NCI-H345 treated with DMSO at 0.1 percent for 48 hours (cell line): ENCODE measurements around the gene MAP3K6.
A peak's percentile ranks its signal among the peaks of the same experiment; 100 is the strongest.
"Not testable (repeated sequence)": the region's sequence is repeated elsewhere in the genome, so short reads cannot be mapped to it uniquely, and the experiment has no call there.

ENCODE experiments used
- DNase-seq: peaks from one replicate; lab custom pipeline; 2025; ENCODE audit not compliant: unreplicated experiment; lab: John Stamatoyannopoulos, UW

MAP3K6 gene, protein sequence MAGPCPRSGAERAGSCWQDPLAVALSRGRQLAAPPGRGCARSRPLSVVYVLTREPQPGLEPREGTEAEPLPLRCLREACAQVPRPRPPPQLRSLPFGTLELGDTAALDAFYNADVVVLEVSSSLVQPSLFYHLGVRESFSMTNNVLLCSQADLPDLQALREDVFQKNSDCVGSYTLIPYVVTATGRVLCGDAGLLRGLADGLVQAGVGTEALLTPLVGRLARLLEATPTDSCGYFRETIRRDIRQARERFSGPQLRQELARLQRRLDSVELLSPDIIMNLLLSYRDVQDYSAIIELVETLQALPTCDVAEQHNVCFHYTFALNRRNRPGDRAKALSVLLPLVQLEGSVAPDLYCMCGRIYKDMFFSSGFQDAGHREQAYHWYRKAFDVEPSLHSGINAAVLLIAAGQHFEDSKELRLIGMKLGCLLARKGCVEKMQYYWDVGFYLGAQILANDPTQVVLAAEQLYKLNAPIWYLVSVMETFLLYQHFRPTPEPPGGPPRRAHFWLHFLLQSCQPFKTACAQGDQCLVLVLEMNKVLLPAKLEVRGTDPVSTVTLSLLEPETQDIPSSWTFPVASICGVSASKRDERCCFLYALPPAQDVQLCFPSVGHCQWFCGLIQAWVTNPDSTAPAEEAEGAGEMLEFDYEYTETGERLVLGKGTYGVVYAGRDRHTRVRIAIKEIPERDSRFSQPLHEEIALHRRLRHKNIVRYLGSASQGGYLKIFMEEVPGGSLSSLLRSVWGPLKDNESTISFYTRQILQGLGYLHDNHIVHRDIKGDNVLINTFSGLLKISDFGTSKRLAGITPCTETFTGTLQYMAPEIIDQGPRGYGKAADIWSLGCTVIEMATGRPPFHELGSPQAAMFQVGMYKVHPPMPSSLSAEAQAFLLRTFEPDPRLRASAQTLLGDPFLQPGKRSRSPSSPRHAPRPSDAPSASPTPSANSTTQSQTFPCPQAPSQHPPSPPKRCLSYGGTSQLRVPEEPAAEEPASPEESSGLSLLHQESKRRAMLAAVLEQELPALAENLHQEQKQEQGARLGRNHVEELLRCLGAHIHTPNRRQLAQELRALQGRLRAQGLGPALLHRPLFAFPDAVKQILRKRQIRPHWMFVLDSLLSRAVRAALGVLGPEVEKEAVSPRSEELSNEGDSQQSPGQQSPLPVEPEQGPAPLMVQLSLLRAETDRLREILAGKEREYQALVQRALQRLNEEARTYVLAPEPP (N-terminal part only)

GRCh38 chr1:27366411-27367159, at the start of gene MAP3K6:
Gene MAP3K6 (minus strand): TSS chr1:27366961. CDS start chr1:27366597, 364 bp downstream.
- DNase-seq, result peak; percentile 62

GRCh38 chr1:27414091-27414490, 47.3 kb upstream of the MAP3K6 start:
- no peak for DNase-seq

GRCh38 chr1:27413004-27413403, 46.2 kb upstream of the MAP3K6 start:
- no peak for DNase-seq

GRCh38 chr1:27412502-27412901, 45.7 kb upstream of the MAP3K6 start:
- DNase-seq, result no peak

GRCh38 chr1:27410709-27411108, 43.9 kb upstream of the MAP3K6 start:
- DNase-seq, result no peak

DNA sequence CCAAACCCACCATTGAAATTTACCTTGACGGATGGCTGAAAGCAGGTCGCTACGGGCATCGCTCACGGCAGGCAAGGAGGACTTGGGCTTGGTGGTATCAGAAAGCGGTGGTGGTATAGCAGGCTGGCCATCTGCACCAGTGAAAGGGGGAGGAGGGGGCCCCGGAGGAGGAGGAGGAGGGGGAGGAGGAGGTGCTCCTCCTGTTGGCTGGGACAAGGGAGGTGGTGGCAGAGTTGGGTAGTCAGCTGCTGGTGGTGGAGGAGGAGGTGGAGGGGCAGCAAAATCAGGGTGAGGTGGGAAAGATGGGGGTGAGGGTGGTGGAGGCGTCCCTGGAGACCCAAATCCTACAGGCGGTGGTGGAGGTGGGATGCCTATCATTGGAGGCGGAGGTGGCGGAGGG, 42.9 kb upstream of the MAP3K6 start:
- no peak for DNase-seq

DNA sequence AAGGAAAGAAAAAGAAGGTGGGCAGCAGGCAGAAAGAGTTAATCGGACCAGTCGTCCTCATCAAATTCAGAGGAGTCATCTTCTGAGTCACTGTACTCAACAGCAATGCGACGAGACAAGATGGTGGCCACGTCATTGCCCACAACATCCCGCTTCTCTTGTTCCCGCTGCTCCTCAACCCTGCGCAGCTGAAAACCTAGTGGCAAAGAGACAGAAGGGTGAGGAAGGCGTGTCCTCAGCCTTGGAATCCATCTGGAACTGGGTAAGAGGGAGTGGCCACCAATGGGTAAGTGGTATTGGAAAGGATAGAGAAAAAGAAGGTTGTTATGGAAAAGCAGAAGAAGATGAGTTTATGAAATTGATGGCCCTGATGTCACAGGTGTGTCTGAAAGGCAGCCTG, 41.4 kb upstream of the MAP3K6 start:
- no peak for DNase-seq

GRCh38 chr1:27406791-27407190, 40.0 kb upstream of the MAP3K6 start:
- not testable (repeated sequence) for DNase-seq

DNA sequence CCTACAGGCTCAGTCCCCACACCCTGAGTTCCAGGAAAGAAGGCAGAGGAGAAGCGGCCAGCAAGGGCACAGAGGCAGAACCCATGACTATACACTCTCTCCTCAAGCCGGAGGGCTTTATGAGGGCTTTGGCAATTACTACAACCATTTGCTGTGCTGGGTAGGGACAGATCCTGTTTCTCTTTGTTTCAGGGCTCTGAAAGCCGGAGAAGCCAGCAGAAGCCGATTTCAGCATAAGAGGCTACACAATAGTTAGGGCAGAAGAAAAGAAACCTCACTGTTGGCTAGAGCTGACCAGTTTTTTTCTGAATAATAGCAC, 39.6 kb upstream of the MAP3K6 start:
- DNase-seq, result no peak

GRCh38 chr1:27405598-27406361, 39.0 kb upstream of the MAP3K6 start:
- DNase-seq, result not testable (repeated sequence)

GRCh38 chr1:27405074-27405473, 38.3 kb upstream of the MAP3K6 start:
- no peak for DNase-seq

GRCh38 chr1:27403931-27404330, 37.2 kb upstream of the MAP3K6 start:
- DNase-seq, result no peak

GRCh38 chr1:27403065-27403726, 36.4 kb upstream of the MAP3K6 start:
- DNase-seq, result no peak

DNA sequence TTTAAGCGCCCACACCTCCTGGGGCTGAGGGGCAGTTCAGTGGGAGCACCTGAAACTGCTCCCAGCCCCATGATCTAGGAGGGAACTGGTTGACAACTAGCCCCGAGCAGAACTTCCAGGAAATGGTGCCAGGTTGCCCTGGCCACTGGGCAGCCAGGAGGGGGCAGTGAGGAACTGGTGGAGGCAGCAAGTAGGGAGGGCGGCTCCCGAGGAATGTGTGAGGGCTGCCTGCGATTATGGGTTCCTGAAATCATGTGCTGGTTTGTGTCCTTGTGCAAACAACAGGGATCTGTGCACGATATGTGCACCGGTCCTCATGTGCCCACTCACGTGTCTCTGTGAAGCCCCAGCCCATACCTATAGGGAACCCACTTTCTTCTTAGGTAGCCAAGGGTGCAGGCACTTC, 35.6 kb upstream of the MAP3K6 start:
- DNase-seq, result no peak

DNA sequence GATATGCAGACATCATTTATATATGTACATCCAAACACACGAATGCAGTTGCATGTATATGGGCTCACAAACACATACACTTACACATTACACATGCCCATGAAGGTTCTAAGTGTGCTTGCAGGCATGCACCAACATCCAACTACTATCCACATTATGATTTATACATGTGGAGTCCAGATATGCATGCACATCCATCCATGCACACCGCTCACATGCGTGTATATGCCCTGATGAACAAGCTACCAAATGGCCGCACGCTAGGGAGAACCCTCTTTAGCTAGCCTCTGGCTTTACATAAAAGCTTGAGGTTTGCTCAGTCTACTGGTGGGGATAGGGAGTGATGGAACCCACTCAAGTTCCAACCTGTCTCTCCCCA, 34.2 kb upstream of the MAP3K6 start:
- no peak for DNase-seq

DNA sequence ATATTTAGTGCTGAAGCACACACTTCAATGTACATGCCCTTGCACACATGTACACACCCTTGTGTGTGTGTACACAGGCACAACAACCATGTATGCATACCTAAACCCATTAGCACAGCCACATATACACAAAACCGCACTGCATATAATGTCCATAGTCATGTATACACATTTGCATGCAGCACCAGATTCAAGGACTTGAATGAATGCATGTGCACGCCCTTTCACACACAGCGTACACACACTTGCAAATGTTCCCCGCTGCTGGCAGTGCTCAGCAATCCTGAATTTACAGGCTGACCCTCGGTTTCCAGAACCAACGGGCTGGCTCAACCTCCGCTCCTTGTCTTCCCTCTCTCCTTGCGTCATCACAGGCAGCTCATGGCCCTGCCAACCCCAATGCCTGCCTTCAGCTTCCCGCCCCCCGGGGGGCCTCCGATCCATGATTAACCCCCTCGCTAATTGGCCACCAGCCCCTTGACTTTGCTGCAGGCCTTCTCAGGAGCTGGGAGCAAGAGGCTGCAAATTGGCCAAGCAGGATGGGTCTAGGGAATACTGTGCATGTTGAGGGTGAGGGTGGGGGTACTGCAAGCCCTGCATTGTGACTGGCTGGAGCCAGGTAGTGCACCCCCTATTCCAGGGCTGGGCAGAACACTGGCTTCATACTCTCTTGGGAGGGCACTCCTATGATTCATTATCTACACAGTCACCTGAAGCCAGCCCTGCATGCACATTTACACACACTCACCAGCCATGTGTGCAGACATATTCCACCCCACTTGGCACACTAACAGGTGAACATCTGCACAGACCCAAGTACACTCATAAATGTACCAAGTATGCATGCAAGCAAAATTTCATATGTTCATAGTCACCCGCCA, 33.6 kb upstream of the MAP3K6 start:
- DNase-seq, result no peak

- no peak for DNase-seq
These were observed 32.7 kb upstream of the MAP3K6 start for GRCh38 chr1:27399251-27400025.
